GM12891 (cell line): ENCODE data around the gene BCR.

Experiments
- PAX5 ChIP-seq: IDR thresholded peaks from 2 replicates; pipeline ENCODE4 v1.6.1; 2011; ENCODE audit warnings: low read length, moderate library complexity, mild to moderate bottlenecking; ENCODE audit not compliant: insufficient read depth, severe bottlenecking
- POLR2A ChIP-seq: IDR thresholded peaks from 2 replicates; pipeline ENCODE4 v1.6.1; 2011; ENCODE audit warnings: low read depth, low read length, control low read depth
- POLR2AphosphoS5 ChIP-seq: IDR thresholded peaks from 2 replicates; pipeline ENCODE4 v1.6.1; 2011; ENCODE audit warnings: low read depth, low read length, control low read depth
- TAF1 ChIP-seq: IDR thresholded peaks from 2 replicates; pipeline ENCODE4 v1.6.1; 2011; ENCODE audit warnings: low read depth, low read length, control low read depth

GRCh38 chr22:23149743-23150238 lies 30.5 kb upstream of the BCR start:
- TF ChIP-seq POLR2AphosphoS5 (no peak), TAF1 (no peak), POLR2A (no peak), PAX5 (no peak)
